ENCODE measurements around the gene MAP4K3.

Gene MAP4K3

DNA sequence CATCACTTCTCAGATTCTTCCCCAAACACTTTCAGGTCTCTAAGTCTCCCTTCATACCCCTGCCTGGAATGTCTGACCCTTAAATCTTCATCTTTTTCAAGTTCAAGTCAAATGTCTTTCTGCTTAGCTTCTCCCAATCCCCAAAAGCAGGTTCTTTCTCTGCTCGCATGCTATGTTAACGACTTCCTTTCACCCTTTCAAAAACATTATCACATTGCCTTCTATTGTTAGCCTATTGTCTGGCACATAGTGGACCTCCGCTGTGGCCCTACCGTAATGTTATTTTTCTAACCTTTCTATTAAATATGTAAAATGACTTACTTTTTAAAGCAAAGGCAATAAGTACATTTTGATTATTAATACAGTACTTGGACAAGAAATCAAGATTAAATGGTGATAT, 195.5 kb downstream of the MAP4K3 start:
- Histone ChIP-seq H3K9ac (ENCODE audit: insufficient read length) (no peak overlapping the region), H3K9me3 (ENCODE audit: low read depth, low read length) (no peaks in the 10 kb centered on the region), H3K4me3 (no peak overlapping the region), H3K27ac (no peak overlapping the region), H3K36me3 (ENCODE audit: insufficient read depth, low read length) (no peaks in the 10 kb centered on the region)
- TF ChIP-seq POLR2AphosphoS5 (IDR thresholded peaks at IDR 0.05; ENCODE audit: borderline replicate concordance, low read depth, low read length) (no peak), EZH2 (IDR thresholded peaks at IDR 0.05) (no peak), FOXP2 (optimal IDR thresholded peaks at IDR 0.05; ENCODE audit: control extremely low read depth, extremely low read length, insufficient read depth) (no peak)
- no peak for DNase-seq (ENCODE audit: low read depth, low spot score)

DNA sequence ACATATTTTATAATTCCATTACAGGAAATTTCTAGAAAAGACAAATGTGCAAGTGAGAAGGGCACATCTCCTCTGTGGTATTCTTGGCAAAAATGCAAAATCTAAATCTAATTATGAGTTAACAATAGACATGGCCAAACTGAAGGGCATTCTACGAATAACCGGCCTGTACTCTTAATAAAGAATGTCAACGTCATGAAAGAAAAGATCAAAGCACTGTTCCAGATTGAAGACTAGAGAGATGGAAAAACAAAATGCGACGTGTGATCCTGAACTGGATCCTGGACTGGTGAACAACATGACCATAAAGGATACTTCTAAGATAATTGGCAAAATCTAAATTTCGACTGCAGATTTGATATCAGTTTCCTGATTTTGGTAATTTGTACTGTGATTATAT, 196.3 kb downstream of the MAP4K3 start:
- H3K27ac ChIP-seq = no peak overlapping the region
- DNase-seq (ENCODE audit: low read depth, low spot score) = no peak
- H3K9ac ChIP-seq (ENCODE audit: insufficient read length) = no peak overlapping the region
- TF ChIP-seq POLR2AphosphoS5 (IDR thresholded peaks at IDR 0.05; ENCODE audit: borderline replicate concordance, low read depth, low read length) (no peak), FOXP2 (optimal IDR thresholded peaks at IDR 0.05; ENCODE audit: control extremely low read depth, extremely low read length, insufficient read depth) (no peak), EZH2 (IDR thresholded peaks at IDR 0.05) (no peak)
- H3K36me3 ChIP-seq (ENCODE audit: insufficient read depth, low read length) = no peaks in the 10 kb centered on the region
- H3K4me3 ChIP-seq = no peak overlapping the region
- H3K9me3 ChIP-seq (ENCODE audit: low read depth, low read length) = no peaks in the 10 kb centered on the region

DNA sequence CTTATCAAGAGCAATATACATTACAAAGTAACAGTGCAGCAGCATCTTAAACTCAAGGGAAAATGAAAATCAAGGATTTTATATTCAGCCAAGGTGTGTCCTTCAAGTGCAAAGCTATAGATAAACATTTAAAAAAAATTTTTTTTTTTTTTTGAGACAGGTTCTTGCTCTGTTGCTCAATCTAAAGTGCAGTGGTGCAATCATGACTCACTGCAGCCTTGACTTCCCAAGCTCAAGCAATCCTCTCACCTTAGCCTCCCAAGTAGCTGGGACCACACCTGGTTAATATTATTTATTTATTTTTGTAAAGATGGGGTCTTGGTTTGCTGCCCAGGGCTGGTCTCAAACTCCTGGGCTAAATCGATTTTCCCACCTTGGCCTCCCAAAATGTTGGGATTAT, 202.3 kb downstream of the MAP4K3 start:
- Histone ChIP-seq H3K9me3 (ENCODE audit: low read depth, low read length) (no peaks in the 10 kb centered on the region; the same call in 1 of the 2 replicates), H3K36me3 (ENCODE audit: insufficient read depth, low read length) (no peaks in the 10 kb centered on the region), H3K4me3 (no peak overlapping the region), H3K9ac (ENCODE audit: insufficient read length) (no peak overlapping the region), H3K27ac (no peak overlapping the region)
- TF ChIP-seq EZH2 (IDR thresholded peaks at IDR 0.05) = no peak
- no peak for DNase-seq (ENCODE audit: low read depth, low spot score)

DNA sequence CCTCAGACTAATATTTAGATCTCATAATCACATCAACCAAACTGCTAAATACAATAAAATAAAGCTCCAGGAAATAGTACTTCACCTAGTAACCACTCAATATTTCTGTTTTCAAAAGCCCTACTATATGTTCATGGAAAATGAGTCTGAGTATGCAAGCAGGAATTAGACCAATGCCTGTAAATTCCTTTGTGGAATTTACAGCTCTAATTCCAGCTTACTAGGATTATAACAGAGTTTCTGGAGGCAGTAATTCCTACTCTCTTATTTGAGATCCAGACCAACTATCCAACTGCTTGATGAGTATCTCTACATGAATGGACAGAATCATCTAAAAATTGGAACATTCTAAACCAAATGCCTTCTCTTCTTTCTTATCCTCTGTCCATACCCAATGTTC, 204.9 kb downstream of the MAP4K3 start:
- DNase-seq (ENCODE audit: low read depth, low spot score) = no peak
- TF ChIP-seq FOXP2 (optimal IDR thresholded peaks at IDR 0.05; ENCODE audit: control extremely low read depth, extremely low read length, insufficient read depth) (no peak), POLR2AphosphoS5 (IDR thresholded peaks at IDR 0.05; ENCODE audit: borderline replicate concordance, low read depth, low read length) (no peak), EZH2 (IDR thresholded peaks at IDR 0.05) (no peak)
- H3K4me3 ChIP-seq = no peak overlapping the region

DNA sequence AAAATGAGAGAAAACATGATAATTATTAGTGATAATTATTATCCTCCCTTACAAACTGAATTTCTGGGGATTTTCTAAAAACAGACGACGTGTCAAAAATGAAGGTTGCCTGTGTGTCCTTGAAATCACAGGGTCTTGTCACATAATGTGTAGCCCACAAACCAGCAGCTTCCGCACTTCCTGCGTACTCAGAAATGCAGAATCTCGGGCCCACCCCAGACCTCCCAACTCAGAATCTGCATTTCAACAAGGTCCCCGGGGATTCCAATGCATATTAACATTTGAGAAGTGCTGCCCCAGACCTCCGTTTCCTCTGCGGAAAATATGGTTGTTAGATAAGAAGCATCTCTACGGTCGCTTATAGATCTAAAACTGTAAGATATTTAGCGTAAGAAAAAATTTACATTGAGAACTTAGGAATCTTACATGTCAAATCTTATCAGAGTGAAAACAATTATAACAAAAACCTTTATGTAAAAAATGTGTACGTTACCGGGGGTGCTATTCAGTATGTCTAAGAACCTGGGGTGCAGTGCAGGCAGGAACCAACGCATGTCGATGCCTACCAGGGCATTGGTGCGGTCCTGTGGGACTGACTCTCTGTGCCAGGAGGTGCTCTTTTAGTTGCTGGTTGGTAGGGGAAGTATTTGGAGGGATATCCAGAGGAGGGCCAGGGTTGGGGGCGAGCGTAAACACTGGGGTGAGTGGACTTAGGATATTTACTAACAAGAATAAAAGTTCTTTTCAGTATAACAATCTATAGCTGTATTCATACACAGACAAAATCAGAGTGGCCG, 208.5 kb downstream of the MAP4K3 start:
- Histone ChIP-seq H3K9ac (ENCODE audit: insufficient read length) (no peak overlapping the region), H3K4me3 (no peak overlapping the region), H3K27ac (no peak overlapping the region), H3K9me3 (ENCODE audit: low read depth, low read length) (no peaks in the 10 kb centered on the region), H3K36me3 (ENCODE audit: insufficient read depth, low read length) (no peaks in the 10 kb centered on the region)
- no peak for DNase-seq (ENCODE audit: low read depth, low spot score)
- TF ChIP-seq FOXP2 (optimal IDR thresholded peaks at IDR 0.05; ENCODE audit: control extremely low read depth, extremely low read length, insufficient read depth) = no peak

More for the DNA sequence above, 204.9 kb downstream of the MAP4K3 start:
- Histone ChIP-seq H3K27ac (no peak overlapping the region), H3K36me3 (ENCODE audit: insufficient read depth, low read length) (no peaks in the 10 kb centered on the region), H3K9ac (ENCODE audit: insufficient read length) (no peak overlapping the region), H3K9me3 (ENCODE audit: low read depth, low read length) (no peaks in the 10 kb centered on the region; the same call in 1 of the 2 replicates)

DNA sequence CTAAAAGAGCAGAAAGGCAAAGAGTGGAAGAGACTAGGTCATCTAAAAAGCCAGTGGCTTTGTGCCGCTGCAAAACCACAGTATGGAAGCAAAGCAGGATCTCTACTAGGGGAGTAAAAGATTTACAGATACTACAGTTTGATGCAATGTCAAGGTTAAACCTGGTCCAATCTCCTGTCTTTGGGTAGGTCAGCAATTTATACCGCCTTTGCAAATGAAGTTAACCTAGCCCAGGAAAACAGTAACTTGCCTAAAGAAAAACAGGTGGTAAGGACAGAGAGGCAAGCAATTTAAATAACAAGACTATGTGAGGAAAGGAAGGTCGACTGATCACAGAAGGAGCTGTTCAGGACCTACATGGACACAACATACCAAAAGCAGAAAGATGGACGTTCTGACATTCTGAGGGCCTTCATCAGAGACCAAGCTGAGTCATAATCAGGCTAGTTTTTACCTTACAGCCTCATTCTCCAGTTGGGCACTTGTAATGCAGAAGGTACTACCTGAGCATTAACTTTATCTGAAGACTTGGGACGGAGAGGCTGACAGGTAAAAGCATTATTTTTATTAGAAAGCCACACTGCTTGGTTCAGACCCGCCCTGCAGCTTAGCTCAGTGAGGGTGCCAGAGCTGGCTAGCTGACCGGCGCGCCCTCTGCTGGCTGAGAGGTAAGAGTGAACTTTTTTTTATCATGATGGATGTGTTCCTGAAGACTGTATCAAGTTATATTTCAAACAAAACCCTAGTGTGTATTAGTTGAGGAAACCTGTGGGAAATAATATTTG, 209.3 kb downstream of the MAP4K3 start:
- H3K9ac ChIP-seq (ENCODE audit: insufficient read length) = no peak overlapping the region
- H3K4me3 ChIP-seq = no peak overlapping the region
- no peaks in the 10 kb centered on the region for H3K36me3 ChIP-seq (ENCODE audit: insufficient read depth, low read length)
- TF ChIP-seq FOXP2 (optimal IDR thresholded peaks at IDR 0.05; ENCODE audit: control extremely low read depth, extremely low read length, insufficient read depth) (no peak), POLR2AphosphoS5 (IDR thresholded peaks at IDR 0.05; ENCODE audit: borderline replicate concordance, low read depth, low read length) (no peak), EZH2 (IDR thresholded peaks at IDR 0.05) (no peak)
- no peaks in the 10 kb centered on the region for H3K9me3 ChIP-seq (ENCODE audit: low read depth, low read length)
- DNase-seq (ENCODE audit: low read depth, low spot score) = no peak
- no peak overlapping the region for H3K27ac ChIP-seq

DNA sequence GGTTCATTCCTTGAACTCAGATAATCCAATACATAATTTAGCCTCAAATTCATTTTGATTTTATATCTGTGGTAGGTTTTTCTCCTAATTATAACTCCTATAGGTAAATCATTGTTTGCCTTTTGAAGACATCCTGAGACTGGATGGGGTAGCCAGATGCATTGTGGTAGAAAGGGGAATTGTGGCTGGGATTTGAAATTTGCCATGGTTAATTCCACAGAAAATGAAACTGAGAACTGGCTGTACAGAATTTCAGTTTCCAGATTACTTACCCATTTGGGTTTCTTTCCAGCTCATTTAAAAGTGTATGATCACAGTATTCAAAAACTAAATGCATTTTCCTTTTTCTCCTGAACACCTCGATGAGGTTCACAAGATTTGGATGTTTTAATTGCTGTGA, 211.5 kb downstream of the MAP4K3 start:
- H3K9me3 ChIP-seq (ENCODE audit: low read depth, low read length) = no peaks in the 10 kb centered on the region
- no peaks in the 10 kb centered on the region for H3K36me3 ChIP-seq (ENCODE audit: insufficient read depth, low read length)
- no peak overlapping the region for H3K27ac ChIP-seq
- H3K9ac ChIP-seq (ENCODE audit: insufficient read length) = no peak overlapping the region
- DNase-seq (ENCODE audit: low read depth, low spot score) = no peak
- H3K4me3 ChIP-seq = no peak overlapping the region
- no peak for TF ChIP-seq EZH2 (IDR thresholded peaks at IDR 0.05)

DNA sequence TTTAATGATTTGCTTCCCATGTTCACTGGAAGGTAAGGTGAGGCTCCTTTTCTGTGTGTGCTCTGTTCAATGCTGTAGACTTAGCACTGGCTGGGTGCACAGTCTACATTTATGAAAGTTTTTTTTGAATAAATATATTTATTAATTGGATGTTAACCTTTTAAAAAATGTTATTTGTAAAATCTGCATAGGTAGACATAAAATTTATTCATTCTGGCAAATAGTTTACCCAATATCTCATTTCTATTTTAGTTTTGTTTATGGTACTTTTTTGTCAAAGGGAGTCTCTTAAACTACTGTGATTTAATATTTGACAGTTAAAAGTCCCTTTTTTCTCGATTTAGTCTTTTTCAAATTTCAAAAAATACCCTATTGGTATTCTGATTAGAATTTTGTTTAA, 213.2 kb downstream of the MAP4K3 start:
- no peaks in the 10 kb centered on the region for H3K9me3 ChIP-seq (ENCODE audit: low read depth, low read length)
- no peak overlapping the region for H3K4me3 ChIP-seq
- H3K27ac ChIP-seq = no peak overlapping the region
- H3K9ac ChIP-seq (ENCODE audit: insufficient read length) = no peak overlapping the region
- TF ChIP-seq FOXP2 (optimal IDR thresholded peaks at IDR 0.05; ENCODE audit: control extremely low read depth, extremely low read length, insufficient read depth) (no peak), EZH2 (IDR thresholded peaks at IDR 0.05) (no peak), POLR2AphosphoS5 (IDR thresholded peaks at IDR 0.05; ENCODE audit: borderline replicate concordance, low read depth, low read length) (no peak)
- H3K36me3 ChIP-seq (ENCODE audit: insufficient read depth, low read length) = no peaks in the 10 kb centered on the region
- DNase-seq (ENCODE audit: low read depth, low spot score) = no peak

DNA sequence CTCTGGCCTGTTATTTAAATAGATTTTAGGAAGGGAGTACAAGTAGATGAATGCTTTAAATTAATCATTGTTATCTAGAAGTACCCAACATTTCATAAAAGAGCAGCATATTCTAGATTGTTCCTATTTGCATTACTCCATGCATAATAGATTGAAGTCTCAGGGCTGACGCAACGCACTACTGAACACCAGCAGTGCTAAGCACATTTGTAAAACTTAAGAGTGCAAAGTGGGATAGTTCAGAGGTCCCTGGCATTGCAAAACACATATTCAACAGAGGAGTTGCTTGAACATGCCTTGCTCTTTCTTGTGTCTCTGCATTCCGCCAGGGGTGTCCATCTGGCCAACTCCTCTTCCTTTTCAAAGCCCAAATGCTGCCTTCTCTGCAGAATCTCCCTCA, 215.6 kb downstream of the MAP4K3 start:
- TF ChIP-seq EZH2 (IDR thresholded peaks at IDR 0.05) (no peak), FOXP2 (optimal IDR thresholded peaks at IDR 0.05; ENCODE audit: control extremely low read depth, extremely low read length, insufficient read depth) (no peak), POLR2AphosphoS5 (IDR thresholded peaks at IDR 0.05; ENCODE audit: borderline replicate concordance, low read depth, low read length) (no peak)
- H3K36me3 ChIP-seq (ENCODE audit: insufficient read depth, low read length) = no peaks in the 10 kb centered on the region
- H3K4me3 ChIP-seq = no peak overlapping the region
- no peak for DNase-seq (ENCODE audit: low read depth, low spot score)
- H3K9ac ChIP-seq (ENCODE audit: insufficient read length) = no peak overlapping the region
- no peak overlapping the region for H3K27ac ChIP-seq
- no peaks in the 10 kb centered on the region for H3K9me3 ChIP-seq (ENCODE audit: low read depth, low read length)

All from SK-N-MC (cell line).